Endothelial cell of umbilical vein (primary cell): ENCODE data around the gene AGRN. TPM values are rescaled to one million over a fixed set of nuclear protein-coding genes. Genes with fewer than 3 reads are reported as not detected.

Source experiments
- BruUV-seq: library from RNA; stranded (reverse); fragments of 400-500 nt; replicated peaks from 2 replicates; lab custom pipeline; 2021; lab: Mats Ljungman, UMichigan
- CTCF ChIA-PET: fragments of 300-600, 350-600 bp; sonication (Branson Sonifier 250); formaldehyde crosslinking; loops from one replicate; lab custom pipeline; 2021; ENCODE audit warnings: antibody characterized with exemption, inconsistent platforms; lab: Charles Lee
- POLR2A ChIA-PET: fragments of 300-600, 350-600 bp; sonication (Branson Sonifier 250); formaldehyde crosslinking; loops from one replicate; lab custom pipeline; 2021; ENCODE audit warnings: antibody characterized with exemption, inconsistent platforms; lab: Charles Lee
- DNase-seq: peaks from one replicate; pipeline ENCODE4 v3.0.0-alpha.2; 2011; ENCODE audit warnings: low read depth, low spot score
- FAIRE-seq: peaks from 2 replicates; lab custom pipeline; 2011; peaks lifted over from hg19 to GRCh38; lab: Jason Lieb, UNC
- H2AFZ ChIP-seq: 2 replicates; pipeline ENCODE4 v1.6.0; 2012; ENCODE audit warnings: low read depth, low read length, control low read depth, inconsistent platforms
- H3K27ac ChIP-seq: 2 replicates; pipeline ENCODE4 v1.5.1; 2011; ENCODE audit warnings: low read depth, mild to moderate bottlenecking, control low read depth, low read length, moderate library complexity; ENCODE audit not compliant: insufficient read depth
- H3K27me3 ChIP-seq, 2 experiments: 2 replicates each; pipeline versions ENCODE4 v1.6.0 to v1.6.1; 2011; ENCODE audit warnings: low read length in 2 of 2, mixed read lengths in 1 of 2; ENCODE audit not compliant: control insufficient read depth in 2 of 2, insufficient read depth in 2 of 2
- H3K36me3 ChIP-seq, 2 experiments: 2 replicates in 1 of 2; 3 replicates in 1 of 2; pipeline ENCODE4 v1.5.1; 2011; ENCODE audit warnings: low read length in 2 of 2, mild to moderate bottlenecking in 1 of 2, moderate library complexity in 1 of 2; ENCODE audit not compliant: control insufficient read depth in 2 of 2, insufficient read depth in 2 of 2; ENCODE audit errors: extremely low read depth in 1 of 2
- H3K4me1 ChIP-seq: 3 replicates; pipeline ENCODE4 v1.5.1; 2011; ENCODE audit warnings: mild to moderate bottlenecking, low read length; ENCODE audit not compliant: control insufficient read depth, insufficient read depth; ENCODE audit errors: extremely low read depth
- H3K4me2 ChIP-seq: 2 replicates; pipeline ENCODE4 v1.6.1; 2011; ENCODE audit warnings: low read length, control low read depth, mixed read lengths; ENCODE audit not compliant: insufficient read depth
- H3K4me3 ChIP-seq, 3 experiments: fragments of 200-600 bp in 1 of 3; sonication (generic), shearing (Covaris generic) in 1 of 3; replicated peaks in 1 of 3; 2 replicates each; pipeline ENCODE4 v1.5.1; 2011 to 2016; ENCODE audit warnings: control low read depth in 3 of 3, low read length in 3 of 3, mild to moderate bottlenecking in 2 of 3, inconsistent platforms in 1 of 3, low read depth in 1 of 3, moderate library complexity in 1 of 3; ENCODE audit not compliant: insufficient read depth in 1 of 3
- H3K79me2 ChIP-seq: 2 replicates; pipeline ENCODE4 v1.6.0; 2012; ENCODE audit warnings: low read length, inconsistent platforms; ENCODE audit not compliant: control insufficient read depth, insufficient read depth
- H3K9ac ChIP-seq: replicated peaks from 2 replicates; pipeline ENCODE3; 2011; ENCODE audit warnings: low read length, control low read depth; ENCODE audit not compliant: insufficient read depth; ENCODE audit errors: extremely low read depth
- H3K9me1 ChIP-seq: replicated peaks from 3 replicates; pipeline ENCODE4 v1.6.0; 2011; ENCODE audit warnings: mild to moderate bottlenecking, low read length; ENCODE audit not compliant: control insufficient read depth, insufficient read depth; ENCODE audit errors: extremely low read depth
- H3K9me3 ChIP-seq: replicated peaks from 2 replicates; pipeline ENCODE4 v1.5.1; 2012; ENCODE audit warnings: low read length, inconsistent platforms; ENCODE audit not compliant: control insufficient read depth, insufficient read depth
- H4K20me1 ChIP-seq: replicated peaks from 2 replicates; pipeline ENCODE3; 2011; ENCODE audit warnings: mild to moderate bottlenecking, low read length; ENCODE audit not compliant: control insufficient read depth, insufficient read depth; ENCODE audit errors: extremely low read depth
- CTCF ChIP-seq, 2 donors: IDR thresholded peaks; 1 replicate in 1 of 2; 2 replicates in 1 of 2; pipeline ENCODE4 v1.5.1; 2011; ENCODE audit warnings: low read length in 2 of 2, mild to moderate bottlenecking in 2 of 2, moderate library complexity in 2 of 2, control low read depth in 1 of 2, inconsistent platforms in 1 of 2, low read depth in 1 of 2; ENCODE audit not compliant: insufficient read depth in 1 of 2; ENCODE audit errors: extremely low read depth in 1 of 2
- EZH2 ChIP-seq: IDR thresholded peaks from 2 replicates; pipeline ENCODE4 v1.6.1; 2012; ENCODE audit warnings: borderline replicate concordance, low read depth, mild to moderate bottlenecking, moderate library complexity, low read length, inconsistent platforms; ENCODE audit not compliant: severe bottlenecking
- FOS ChIP-seq: IDR thresholded peaks from 2 replicates; pipeline ENCODE4 v1.6.1; 2011; ENCODE audit warnings: mild to moderate bottlenecking, low read length, moderate library complexity, borderline replicate concordance; ENCODE audit not compliant: insufficient read depth
- GATA2 ChIP-seq: IDR thresholded peaks from 2 replicates; pipeline ENCODE4 v1.7.0; 2011; ENCODE audit warnings: low read depth, mild to moderate bottlenecking, moderate library complexity, mixed read lengths, low read length; ENCODE audit not compliant: insufficient read length, insufficient read depth
- JUN ChIP-seq: IDR thresholded peaks from 2 replicates; pipeline ENCODE4 v1.6.1; 2011; ENCODE audit warnings: borderline replicate concordance, low read depth; ENCODE audit not compliant: insufficient read length, insufficient read depth
- MAX ChIP-seq: IDR thresholded peaks from 2 replicates; pipeline ENCODE4 v1.6.1; 2011; ENCODE audit not compliant: insufficient read depth, insufficient read length
- MYC ChIP-seq: IDR thresholded peaks from one replicate; pipeline ENCODE4 v1.6.1; 2011; ENCODE audit warnings: mild to moderate bottlenecking, low read depth, low read length
- POLR2A ChIP-seq: IDR thresholded peaks from 2 replicates; pipeline ENCODE4 v1.6.1; 2012; ENCODE audit warnings: low read depth, mild to moderate bottlenecking, control low read depth, low read length
- POLR2AphosphoS5 ChIP-seq: IDR thresholded peaks from 2 replicates; pipeline ENCODE4 v1.6.1; 2012; ENCODE audit warnings: low read depth, mild to moderate bottlenecking, control low read depth, low read length, moderate library complexity; ENCODE audit not compliant: insufficient read depth
- dilution Hi-C: fragments of 300-500 bp; cut with MboI; formaldehyde crosslinking; loops from one replicate; pipeline ENCODE4 v1.15.0; 2019; ENCODE audit warnings: low sequenced_read_pairs; ENCODE audit not compliant: extremely low pct_ligation_motif_present
- intact Hi-C: fragments of 100-400 bp; cut with micrococcal nuclease; formaldehyde crosslinking; loops from one replicate; pipeline ENCODE4 v1.10.0; 2022
- polyA plus RNA-seq, 4 experiments: library from polyadenylated mRNA; depleted of rRNA in 3 of 4; stranded (reverse) in 3 of 4; unstranded in 1 of 4; fragments of >200 nt; gene quantifications; 2 replicates each; pipeline versions ENCODE4 v1.2.1 to v1.2.3, GENCODE V29; 2011 to 2012; ENCODE audit warnings: missing spikeins in 1 of 4
- total RNA-seq: library from RNA; stranded (reverse); gene quantifications from 2 replicates; pipeline ENCODE4 v1.2.3, GENCODE V29; 2021

Gene AGRN
- total and polyA plus RNA-seq, 2 donors (not counting 3 experiments of a cell fraction or from before 2014, with no cell fraction given), result 66.6 to 67.8 TPM

- no peaks in the 10 kb centered on the region for H3K36me3 ChIP-seq
- intact Hi-C loops, result no loop called here
- H3K9ac ChIP-seq, result no peak overlapping the region
- no peak for DNase-seq
- H3K4me3 ChIP-seq, result no peak overlapping the region
- no peaks in the 10 kb centered on the region for H3K9me1 ChIP-seq
- no peak overlapping the region for H3K27ac ChIP-seq
- H2AFZ ChIP-seq, result no peak overlapping the region
- FAIRE-seq, result no peak
- no peaks in the 10 kb centered on the region for H3K9me3 ChIP-seq
- no peaks in the 10 kb centered on the region for H3K27me3 ChIP-seq
- BruUV-seq, result no TSS peak
- no peaks in the 10 kb centered on the region for H4K20me1 ChIP-seq
- dilution Hi-C loops, result no loop called here
- H3K79me2 ChIP-seq, result no peaks in the 10 kb centered on the region
- no peak overlapping the region for H3K4me2 ChIP-seq
- ChIA-PET CTCF (no interaction called here), POLR2A (no interaction called here)
- no peaks in the 10 kb centered on the region for H3K4me1 ChIP-seq
- no peak for TF ChIP-seq FOS
These were observed 65.4 kb downstream of the AGRN start for GRCh38 chr1:1085171-1085841.

GRCh38 chr1:1085911-1086841, 66.3 kb downstream of the AGRN start:
- intact Hi-C loops, result no loop called here
- POLR2A ChIA-PET, result no interaction called here

More at GRCh38 chr1:1085911-1086841, 66.3 kb downstream of the AGRN start:
- H3K4me2 ChIP-seq, result no peak overlapping the region
- CTCF ChIA-PET, result no interaction called here
- BruUV-seq, result no TSS peak
- no peaks in the 10 kb centered on the region for H3K4me1 ChIP-seq
- H4K20me1 ChIP-seq, result no peaks in the 10 kb centered on the region
- H3K79me2 ChIP-seq, result no peaks in the 10 kb centered on the region
- DNase-seq (no peak), FAIRE-seq (no peak)
- no peak for TF ChIP-seq POLR2A
- no peak for TF ChIP-seq CTCF (IDR thresholded peaks at IDR 0.05; ENCODE audit: extremely low read depth in 1 of 2, insufficient read depth in 1 of 2, low read depth in 1 of 2, low read length in 2 of 2)
- TF ChIP-seq JUN, result no peak
- TF ChIP-seq MAX, result no peak
- no peak for TF ChIP-seq POLR2AphosphoS5
- no peak for TF ChIP-seq MYC
- TF ChIP-seq EZH2, result no peak
- no peak for TF ChIP-seq FOS
- no peak for TF ChIP-seq GATA2
- no peaks in the 10 kb centered on the region for H3K9me3 ChIP-seq
- no peak overlapping the region for H3K4me3 ChIP-seq
- no peaks in the 10 kb centered on the region for H3K27me3 ChIP-seq
- H3K36me3 ChIP-seq, result no peaks in the 10 kb centered on the region
- H3K9me1 ChIP-seq, result no peaks in the 10 kb centered on the region
- dilution Hi-C loops, result no loop called here
- H3K27ac ChIP-seq, result no peak overlapping the region
- H3K9ac ChIP-seq, result no peak overlapping the region
- no peak overlapping the region for H2AFZ ChIP-seq
